RWPE2 (cell line): Measurements from ENCODE around the gene CES2.

Source experiments
- ATAC-seq: fragments of 200-7000 bp; cut with Tn5 transposase; 3 replicates; pipeline ENCODE4 v1.9.1; 2021; ENCODE audit warnings: low read depth
- DNase-seq: peaks from one replicate; pipeline ENCODE4 v3.0.0-alpha.2; 2020; ENCODE audit warnings: low spot score
- H3K27ac ChIP-seq: fragments of 450-650 bp; 2 replicates; pipeline ENCODE4 v1.5.1; 2017; ENCODE audit warnings: mild to moderate bottlenecking; ENCODE audit not compliant: poor library complexity, severe bottlenecking
- H3K27me3 ChIP-seq: fragments of 250-450 bp; sonication (Bioruptor Pico); 2 replicates; pipeline ENCODE4 v1.5.1; 2021; ENCODE audit warnings: mild to moderate bottlenecking, moderate library complexity; ENCODE audit not compliant: insufficient read depth, poor library complexity, severe bottlenecking
- H3K36me3 ChIP-seq: fragments of 250-450 bp; sonication (Bioruptor Pico); 2 replicates; pipeline ENCODE4 v1.5.1; 2020; ENCODE audit warnings: low read depth, mild to moderate bottlenecking, moderate library complexity
- H3K4me1 ChIP-seq: fragments of 250-450 bp; sonication (Bioruptor Pico); 2 replicates; pipeline ENCODE4 v1.5.1; 2021; ENCODE audit warnings: mild to moderate bottlenecking, moderate library complexity; ENCODE audit not compliant: insufficient read depth, poor library complexity, severe bottlenecking
- H3K4me3 ChIP-seq: fragments of 250-450 bp; sonication (Bioruptor Pico); 2 replicates; pipeline ENCODE4 v1.5.1; 2021; ENCODE audit warnings: mild to moderate bottlenecking, moderate library complexity; ENCODE audit not compliant: severe bottlenecking
- H3K9me3 ChIP-seq: fragments of 250-450 bp; sonication (Bioruptor Pico); 2 replicates; pipeline ENCODE4 v1.5.1; 2021; ENCODE audit warnings: mild to moderate bottlenecking, moderate library complexity; ENCODE audit not compliant: severe bottlenecking
- TF ChIP-seq, protein P1 (sequence below): fragments of 450-650 bp; IDR thresholded peaks from one replicate; pipeline ENCODE4 v1.5.1; 2017; ENCODE audit warnings: mild to moderate bottlenecking, moderate library complexity; ENCODE audit not compliant: poor library complexity, severe bottlenecking

The CES2 gene

DNA sequence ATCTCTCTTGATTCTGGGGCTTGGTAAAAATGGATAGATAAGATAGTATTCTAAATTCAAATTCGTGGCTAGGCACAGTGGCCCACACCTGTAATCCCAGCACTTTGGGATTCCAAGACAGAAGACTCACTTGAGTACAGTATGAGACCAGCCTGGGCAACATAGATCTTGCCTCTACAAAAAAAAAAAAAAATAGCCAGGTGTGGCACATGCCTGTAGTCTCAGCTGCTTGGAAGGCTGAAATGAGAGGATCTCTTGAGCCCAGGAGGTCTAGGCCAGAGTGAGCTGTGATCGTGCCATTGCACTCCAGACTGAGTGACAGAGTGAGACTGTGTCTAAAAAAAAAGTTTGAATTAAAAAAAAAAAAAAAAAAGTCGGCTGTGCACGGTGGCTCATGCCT is 45.7 kb upstream of the CES2 start:
- TF ChIP-seq, protein P1, sequence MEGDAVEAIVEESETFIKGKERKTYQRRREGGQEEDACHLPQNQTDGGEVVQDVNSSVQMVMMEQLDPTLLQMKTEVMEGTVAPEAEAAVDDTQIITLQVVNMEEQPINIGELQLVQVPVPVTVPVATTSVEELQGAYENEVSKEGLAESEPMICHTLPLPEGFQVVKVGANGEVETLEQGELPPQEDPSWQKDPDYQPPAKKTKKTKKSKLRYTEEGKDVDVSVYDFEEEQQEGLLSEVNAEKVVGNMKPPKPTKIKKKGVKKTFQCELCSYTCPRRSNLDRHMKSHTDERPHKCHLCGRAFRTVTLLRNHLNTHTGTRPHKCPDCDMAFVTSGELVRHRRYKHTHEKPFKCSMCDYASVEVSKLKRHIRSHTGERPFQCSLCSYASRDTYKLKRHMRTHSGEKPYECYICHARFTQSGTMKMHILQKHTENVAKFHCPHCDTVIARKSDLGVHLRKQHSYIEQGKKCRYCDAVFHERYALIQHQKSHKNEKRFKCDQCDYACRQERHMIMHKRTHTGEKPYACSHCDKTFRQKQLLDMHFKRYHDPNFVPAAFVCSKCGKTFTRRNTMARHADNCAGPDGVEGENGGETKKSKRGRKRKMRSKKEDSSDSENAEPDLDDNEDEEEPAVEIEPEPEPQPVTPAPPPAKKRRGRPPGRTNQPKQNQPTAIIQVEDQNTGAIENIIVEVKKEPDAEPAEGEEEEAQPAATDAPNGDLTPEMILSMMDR, result no peak
- H3K4me3 ChIP-seq, result no peak overlapping the region
- no peaks in the 10 kb centered on the region for H3K4me1 ChIP-seq
- no peaks in the 10 kb centered on the region for H3K9me3 ChIP-seq
- no peaks in the 10 kb centered on the region for H3K27me3 ChIP-seq
- H3K36me3 ChIP-seq, result peaks cover 49% of the 10 kb centered on the region
- H3K27ac ChIP-seq, result no peak overlapping the region
- ATAC-seq (no peak), DNase-seq (no peak)

DNA sequence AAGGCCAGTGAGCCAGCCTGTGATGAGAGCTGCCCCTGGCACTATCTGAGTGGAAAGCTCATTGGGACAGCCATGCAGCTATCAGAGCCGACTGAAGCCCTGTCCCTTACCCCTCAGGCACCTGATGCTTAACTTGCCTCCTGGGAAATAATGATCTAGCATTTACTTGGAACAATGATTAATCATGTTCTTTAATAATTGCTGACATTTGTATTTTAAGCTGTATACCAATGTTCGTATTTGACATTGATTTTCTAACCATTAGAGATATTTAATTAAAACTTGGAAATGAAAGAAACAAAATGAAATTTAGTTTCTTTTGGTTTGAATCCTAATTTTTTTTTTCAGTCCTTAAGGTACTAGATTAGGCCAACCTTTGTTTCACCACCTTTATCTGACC is 44.5 kb upstream of the CES2 start:
- no peak overlapping the region for H3K27ac ChIP-seq

DNA sequence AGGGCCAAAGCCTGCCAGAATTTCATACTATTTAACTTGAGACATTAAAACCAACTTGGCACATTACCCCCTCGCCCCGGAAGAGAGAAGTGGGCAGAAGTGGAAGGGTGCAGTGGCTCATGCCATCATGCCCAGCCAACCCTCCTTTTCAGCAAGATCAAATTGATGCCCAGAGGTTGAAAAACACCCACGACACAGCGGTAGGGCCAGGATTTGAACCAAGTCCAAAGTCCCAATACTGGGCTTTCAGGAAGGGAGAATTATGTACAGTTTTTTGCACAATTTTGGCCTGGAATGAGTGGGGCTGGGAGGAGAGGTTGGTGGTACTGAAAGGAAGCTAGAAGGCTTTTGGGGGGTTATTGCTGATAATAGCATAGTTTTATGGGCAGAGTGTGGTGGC is 44.0 kb upstream of the CES2 start:
- DNase-seq (no peak), ATAC-seq (no peak)
- Histone ChIP-seq H3K9me3 (no peaks in the 10 kb centered on the region), H3K36me3 (peaks cover 32% of the 10 kb centered on the region), H3K4me3 (no peak overlapping the region), H3K27ac (no peak overlapping the region), H3K27me3 (no peaks in the 10 kb centered on the region), H3K4me1 (peaks cover 4% of the 10 kb centered on the region)
- TF ChIP-seq, protein P1, result no peak

More for the DNA sequence above, 44.5 kb upstream of the CES2 start:
- TF ChIP-seq, protein P1, result no peak
- H3K9me3 ChIP-seq, result no peaks in the 10 kb centered on the region
- peaks cover 37% of the 10 kb centered on the region for H3K36me3 ChIP-seq
- no peak for DNase-seq
- H3K4me1 ChIP-seq, result no peaks in the 10 kb centered on the region
- no peaks in the 10 kb centered on the region for H3K27me3 ChIP-seq
- no peak overlapping the region for H3K4me3 ChIP-seq
- no peak for ATAC-seq

DNA sequence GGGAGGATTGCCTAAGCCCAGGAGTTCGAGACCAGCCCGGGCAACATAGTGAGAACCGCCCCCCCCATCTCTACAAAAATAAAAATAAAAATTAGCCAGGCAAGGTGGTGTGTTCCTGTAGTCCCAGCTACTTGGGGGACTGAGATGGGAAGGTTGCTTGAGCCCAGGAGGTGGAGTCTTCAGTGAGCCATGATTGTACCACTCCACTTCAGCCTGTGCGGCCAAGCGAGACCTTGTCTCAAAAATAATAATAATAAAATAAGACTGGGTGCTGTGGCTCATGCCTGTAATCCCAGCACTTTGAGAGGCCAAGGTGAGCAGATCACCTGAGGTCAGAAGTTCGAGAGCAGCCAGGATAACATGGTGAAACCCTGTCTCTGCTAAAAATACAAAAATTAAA is 43.5 kb upstream of the CES2 start:
- H3K27ac ChIP-seq, result no peak overlapping the region
- no peak for DNase-seq
- TF ChIP-seq, protein P1, result no peak

DNA sequence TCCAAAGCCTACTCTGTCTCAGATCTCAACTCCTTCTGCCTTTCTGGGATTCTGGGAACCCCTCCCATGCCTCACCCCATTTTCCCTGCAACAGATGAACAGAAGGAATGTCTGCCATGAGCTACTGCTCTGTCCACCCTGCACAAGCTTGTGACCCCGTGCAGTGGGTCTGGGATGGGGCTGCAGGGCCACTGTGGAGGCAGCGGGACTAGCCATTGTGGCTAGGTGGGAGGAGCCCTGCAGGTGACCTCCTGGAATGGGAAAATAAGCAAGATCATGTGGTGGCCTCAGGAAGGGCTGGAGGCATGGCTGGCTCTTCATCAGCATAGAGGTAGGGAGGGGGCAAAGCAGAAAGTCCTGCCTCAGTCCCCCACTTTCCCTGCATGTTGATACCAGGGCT is 41.3 kb upstream of the CES2 start:
- H3K36me3 ChIP-seq, result peaks cover 12% of the 10 kb centered on the region
- H3K9me3 ChIP-seq, result no peaks in the 10 kb centered on the region
- no peak for DNase-seq
- no peak overlapping the region for H3K4me3 ChIP-seq
- no peak overlapping the region for H3K27ac ChIP-seq
- no peak for ATAC-seq
- no peaks in the 10 kb centered on the region for H3K27me3 ChIP-seq
- TF ChIP-seq, protein P1, result no peak
- H3K4me1 ChIP-seq, result peaks cover 15% of the 10 kb centered on the region

More for the DNA sequence above, 43.5 kb upstream of the CES2 start:
- H3K4me3 ChIP-seq, result no peak overlapping the region
- peaks cover 9% of the 10 kb centered on the region for H3K4me1 ChIP-seq
- H3K27me3 ChIP-seq, result no peaks in the 10 kb centered on the region
- no peak for ATAC-seq
- no peaks in the 10 kb centered on the region for H3K9me3 ChIP-seq
- H3K36me3 ChIP-seq, result peaks cover 27% of the 10 kb centered on the region
